ENCODE data around the gene SORCS1.

Gene SORCS1

DNA sequence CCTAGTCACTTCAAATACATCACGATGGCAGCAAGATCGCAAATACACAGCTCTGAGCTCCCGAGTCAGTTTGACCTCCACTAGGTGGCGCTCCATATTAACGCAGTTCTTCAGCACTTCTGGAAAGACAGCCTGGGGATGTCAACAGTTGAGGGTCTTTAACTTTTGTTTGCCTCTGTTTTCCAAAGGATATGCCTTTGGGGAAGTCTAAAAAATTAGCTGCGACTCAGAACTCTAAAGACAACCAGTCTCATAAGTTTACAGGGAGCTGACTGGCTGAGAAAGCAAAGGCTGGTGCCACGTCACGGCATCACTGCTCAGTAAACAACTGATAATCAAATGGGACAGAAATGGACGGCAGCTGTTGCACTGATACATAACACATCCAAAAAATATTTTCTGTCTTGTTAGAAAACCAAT, 458.8 kb downstream of the SORCS1 start:
- TF ChIP-seq, protein P1, sequence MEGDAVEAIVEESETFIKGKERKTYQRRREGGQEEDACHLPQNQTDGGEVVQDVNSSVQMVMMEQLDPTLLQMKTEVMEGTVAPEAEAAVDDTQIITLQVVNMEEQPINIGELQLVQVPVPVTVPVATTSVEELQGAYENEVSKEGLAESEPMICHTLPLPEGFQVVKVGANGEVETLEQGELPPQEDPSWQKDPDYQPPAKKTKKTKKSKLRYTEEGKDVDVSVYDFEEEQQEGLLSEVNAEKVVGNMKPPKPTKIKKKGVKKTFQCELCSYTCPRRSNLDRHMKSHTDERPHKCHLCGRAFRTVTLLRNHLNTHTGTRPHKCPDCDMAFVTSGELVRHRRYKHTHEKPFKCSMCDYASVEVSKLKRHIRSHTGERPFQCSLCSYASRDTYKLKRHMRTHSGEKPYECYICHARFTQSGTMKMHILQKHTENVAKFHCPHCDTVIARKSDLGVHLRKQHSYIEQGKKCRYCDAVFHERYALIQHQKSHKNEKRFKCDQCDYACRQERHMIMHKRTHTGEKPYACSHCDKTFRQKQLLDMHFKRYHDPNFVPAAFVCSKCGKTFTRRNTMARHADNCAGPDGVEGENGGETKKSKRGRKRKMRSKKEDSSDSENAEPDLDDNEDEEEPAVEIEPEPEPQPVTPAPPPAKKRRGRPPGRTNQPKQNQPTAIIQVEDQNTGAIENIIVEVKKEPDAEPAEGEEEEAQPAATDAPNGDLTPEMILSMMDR (IDR thresholded peaks at IDR 0.05; ENCODE audit: low read depth, low read length): no peak
- H3K4me3 ChIP-seq (ENCODE audit: low read depth, low read length): no peak overlapping the region

DNA sequence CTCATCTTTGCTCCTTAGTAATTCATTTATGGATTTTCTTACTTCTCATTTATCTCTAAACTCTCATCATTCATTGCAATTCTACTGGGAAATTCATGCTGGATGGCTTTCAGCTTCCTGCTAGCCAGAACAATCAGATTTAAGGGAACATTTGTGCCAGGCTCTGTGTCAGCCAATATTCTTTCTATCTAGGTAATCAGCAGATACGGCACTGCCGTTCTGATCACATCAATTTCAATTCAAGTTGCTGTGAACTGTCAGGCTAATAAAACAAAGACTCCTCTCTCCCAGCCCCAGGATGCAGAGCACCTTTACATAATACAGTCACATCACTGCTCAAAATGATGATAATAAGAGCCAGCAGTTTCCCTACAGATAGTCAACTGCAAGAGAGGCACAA, 468.3 kb downstream of the SORCS1 start:
- TF ChIP-seq, protein P1 (IDR thresholded peaks at IDR 0.05; ENCODE audit: low read depth, low read length): no peak
- no peak overlapping the region for H3K4me3 ChIP-seq (ENCODE audit: low read depth, low read length)

DNA sequence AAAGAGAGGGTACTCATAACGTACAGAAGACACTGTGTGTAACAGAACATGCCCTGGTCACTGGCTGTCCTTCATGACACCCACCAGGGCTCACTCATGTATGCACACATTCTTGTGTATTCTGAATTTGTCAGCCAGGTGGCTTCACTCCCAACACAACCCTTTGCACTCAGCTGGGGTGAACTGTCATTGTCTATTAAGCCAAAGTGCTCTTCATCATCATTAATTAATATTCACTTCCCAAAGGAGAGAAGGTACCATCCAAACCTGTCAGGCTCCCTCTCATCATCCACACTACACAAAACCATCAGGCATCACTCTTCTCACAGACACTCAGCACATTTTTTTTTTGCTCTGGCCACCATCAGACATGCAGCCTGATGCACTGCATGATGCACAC, 469.8 kb downstream of the SORCS1 start:
- H3K4me3 ChIP-seq (ENCODE audit: low read depth, low read length): no peak overlapping the region
- TF ChIP-seq, protein P1 (IDR thresholded peaks at IDR 0.05; ENCODE audit: low read depth, low read length): no peak

DNA sequence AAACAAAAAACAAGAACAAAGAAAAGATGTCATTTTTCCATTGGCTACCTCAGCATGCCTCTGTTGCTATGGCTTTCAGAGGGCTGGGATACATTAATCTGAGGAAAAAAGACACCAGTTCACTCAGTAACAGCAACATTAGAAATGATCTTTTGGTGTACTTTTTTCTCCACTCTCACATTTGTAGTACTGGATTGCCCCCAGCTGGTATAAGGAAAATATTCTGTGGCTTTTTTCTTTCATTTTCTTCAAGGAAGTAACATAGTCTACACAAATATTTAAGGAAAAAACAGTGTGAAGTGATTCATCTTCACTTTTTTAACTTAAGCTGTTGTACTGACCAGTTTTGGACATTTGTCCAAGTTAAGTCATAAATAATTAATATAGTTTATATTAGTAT, 482.3 kb downstream of the SORCS1 start:
- H3K4me3 ChIP-seq (ENCODE audit: low read depth, low read length): no peak overlapping the region
- TF ChIP-seq, protein P1 (IDR thresholded peaks at IDR 0.05; ENCODE audit: low read depth, low read length): no peak

DNA sequence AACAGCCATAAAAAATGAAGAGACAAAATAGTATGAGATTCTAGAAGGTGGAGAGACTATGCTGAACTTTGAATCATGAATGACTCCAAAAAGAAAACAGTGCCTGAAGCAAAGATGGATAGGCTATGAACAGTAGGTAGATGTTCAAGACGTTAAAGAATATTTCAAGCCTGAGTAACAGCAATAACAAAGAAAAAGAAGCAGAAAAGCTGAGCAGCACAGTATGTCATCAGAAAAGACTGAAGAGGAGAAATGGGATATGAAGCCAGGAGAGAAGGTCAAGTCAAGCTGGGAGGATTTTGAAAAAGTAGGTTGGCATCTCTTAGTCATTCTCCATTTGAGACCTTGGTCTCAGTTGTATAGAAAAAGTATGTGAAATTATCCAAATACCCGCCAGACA, 484.4 kb downstream of the SORCS1 start:
- TF ChIP-seq, protein P1 (IDR thresholded peaks at IDR 0.05; ENCODE audit: low read depth, low read length): no peak

DNA sequence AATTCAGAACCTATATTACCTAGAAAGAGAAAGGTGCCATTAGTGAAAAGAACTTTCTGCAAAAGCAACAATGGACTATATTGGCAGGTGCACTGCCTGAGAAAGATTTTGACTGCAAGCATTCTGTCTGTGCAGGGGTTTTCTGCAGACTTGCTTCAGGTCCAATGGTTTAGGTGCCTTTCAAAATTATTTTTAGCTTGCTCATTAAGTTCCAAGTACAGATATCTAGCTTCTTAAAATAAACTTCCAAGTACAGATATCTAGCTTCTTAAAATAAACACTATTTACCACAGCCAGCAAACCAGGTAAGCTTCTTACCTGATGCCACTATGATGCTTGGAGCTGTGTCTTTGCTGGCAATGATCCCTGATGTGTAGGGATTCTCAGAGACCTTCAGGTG, 485.2 kb downstream of the SORCS1 start:
- TF ChIP-seq, protein P1 (IDR thresholded peaks at IDR 0.05; ENCODE audit: low read depth, low read length): no peak
- no peak overlapping the region for H3K4me3 ChIP-seq (ENCODE audit: low read depth, low read length)

More for the DNA sequence above, 484.4 kb downstream of the SORCS1 start:
- no peak overlapping the region for H3K4me3 ChIP-seq (ENCODE audit: low read depth, low read length)

DNA sequence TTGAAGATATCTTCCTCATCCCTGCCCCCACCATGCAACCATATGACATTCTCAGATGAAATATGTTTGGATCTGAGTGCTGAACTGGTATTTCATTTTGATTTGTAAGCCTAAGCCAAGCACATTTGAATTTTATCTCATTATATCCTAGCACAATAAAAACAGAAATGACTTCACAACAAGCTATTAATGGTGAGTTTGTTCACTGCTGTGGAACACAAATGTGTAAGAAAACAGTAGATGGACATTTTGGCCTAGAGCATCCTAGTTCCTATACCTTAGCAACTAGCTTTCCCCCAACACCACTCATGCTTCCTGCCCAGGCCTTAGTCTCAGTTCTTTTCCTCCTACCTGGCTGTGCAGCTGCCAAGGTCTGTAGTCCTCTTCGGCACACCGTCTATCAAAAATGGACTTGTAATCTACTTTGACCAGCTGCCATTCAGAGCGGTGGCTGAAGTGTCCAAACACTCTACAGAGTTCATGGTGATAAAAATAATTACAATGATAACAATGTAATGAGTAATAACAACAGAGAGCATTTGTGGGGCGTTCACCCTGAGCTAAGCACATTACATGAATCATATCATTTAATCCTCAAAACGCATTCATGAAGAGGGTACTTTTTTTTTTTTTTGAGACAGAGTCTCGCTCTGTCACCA, 491.9 kb downstream of the SORCS1 start:
- TF ChIP-seq, protein P1 (IDR thresholded peaks at IDR 0.05; ENCODE audit: low read depth, low read length): no peak

More for the DNA sequence above, 491.9 kb downstream of the SORCS1 start:
- H3K4me3 ChIP-seq (ENCODE audit: low read depth, low read length): no peak overlapping the region

All from WI38 (cell line).